GM12875 (cell line): ENCODE data around the gene PEAK1.

Source experiments
- H3K4me3 ChIP-seq: one replicate; pipeline ENCODE4 v1.5.1; 2011; ENCODE audit warnings: low read depth, low read length, control low read depth
- CTCF ChIP-seq: IDR thresholded peaks from 2 replicates; pipeline ENCODE4 v1.5.1; 2011; ENCODE audit warnings: low read depth, mild to moderate bottlenecking, control low read depth, inconsistent platforms, low read length, moderate library complexity, borderline replicate concordance; ENCODE audit not compliant: insufficient read depth

Gene PEAK1

GRCh38 chr15:77425104-77425503, 5.2 kb upstream of the PEAK1 start:
- H3K4me3 ChIP-seq: no peak overlapping the region
- no peak for TF ChIP-seq CTCF

- no peak for TF ChIP-seq CTCF
- peak overlapping the region; percentile 53 for H3K4me3 ChIP-seq
Measured at GRCh38 chr15:77421370-77421700, 1.4 kb upstream of the PEAK1 start.

GRCh38 chr15:77420610-77421369, 886 bp upstream of the PEAK1 start, which contains the start of gene HMG20A:
TSS of gene HMG20A (plus strand) at chr15:77420888. CDS start at chr15:77458408, 37,520 bp downstream.
- no peak for TF ChIP-seq CTCF
- H3K4me3 ChIP-seq: peak within 1 kb of the TSS; percentile 93

- TF ChIP-seq CTCF: 0 out of 2 replicates have a peak, but pooled peaks have one; percentile 21
- peak overlapping the region; percentile 93 for H3K4me3 ChIP-seq
Measured at GRCh38 chr15:77418966-77419835, 703 bp downstream of the PEAK1 start.

GRCh38 chr15:77418391-77418965, 1.4 kb downstream of the PEAK1 start:
- peak overlapping the region; percentile 93 for H3K4me3 ChIP-seq
- no peak for TF ChIP-seq CTCF

GRCh38 chr15:77417602-77418001, 2.3 kb downstream of the PEAK1 start:
- no peak for TF ChIP-seq CTCF

GRCh38 chr15:77416954-77417353, 3.0 kb downstream of the PEAK1 start:
- no peak for TF ChIP-seq CTCF
- H3K4me3 ChIP-seq: no peak overlapping the region

More at GRCh38 chr15:77417602-77418001, 2.3 kb downstream of the PEAK1 start:
- H3K4me3 ChIP-seq: no peak overlapping the region
